ENCODE measurements around the gene MAGI2. TPM values are rescaled to one million over a fixed set of nuclear protein-coding genes. Genes with fewer than 3 reads are reported as not detected.

MAGI2 gene
- total RNA-seq, 2 donors from 2014 or later = 3.9 to 10.5 TPM

GRCh38 chr7:78315119-78315518 is 1138.3 kb downstream of the MAGI2 start:
- no peak for TF ChIP-seq POLR2A (IDR thresholded peaks at IDR 0.05)
- TF ChIP-seq CTCF (IDR thresholded peaks at IDR 0.05) = no peak
- ATAC-seq (no peak), DNase-seq (no peak)
- Histone ChIP-seq H3K4me1 (no peaks in the 10 kb centered on the region), H3K36me3 (replicated peaks in 1 of 2; ENCODE audit: insufficient read depth in 1 of 2, low read depth in 2 of 2) (no peaks in the 10 kb centered on the region), H3K27ac (no peak overlapping the region), H3K27me3 (no peaks in the 10 kb centered on the region), H3K4me3 (no peak overlapping the region), H3K9me3 (no peaks in the 10 kb centered on the region)
- 71 to 80% methylated on average over 2 of the region's 2 CpGs for WGBS, 2 donors
- intact Hi-C loops (cut with DNase I) = no loop called here

GRCh38 chr7:78311181-78311580 is 1142.3 kb downstream of the MAGI2 start:
- no peak overlapping the region for H3K27ac ChIP-seq

GRCh38 chr7:78307892-78308291 is 1145.6 kb downstream of the MAGI2 start:
- H3K4me1 ChIP-seq = no peaks in the 10 kb centered on the region
- H3K36me3 ChIP-seq (replicated peaks in 1 of 2; ENCODE audit: insufficient read depth in 1 of 2, low read depth in 2 of 2) = no peaks in the 10 kb centered on the region
- intact Hi-C loops (cut with DNase I) = no loop called here
- TF ChIP-seq POLR2A (IDR thresholded peaks at IDR 0.05) = no peak
- TF ChIP-seq CTCF (IDR thresholded peaks at IDR 0.05) = no peak
- DNase-seq (no peak), ATAC-seq (no peak)
- no peak overlapping the region for H3K4me3 ChIP-seq
- no peaks in the 10 kb centered on the region for H3K27me3 ChIP-seq
- no peak overlapping the region for H3K27ac ChIP-seq
- H3K9me3 ChIP-seq = no peaks in the 10 kb centered on the region

More at GRCh38 chr7:78311181-78311580, 1142.3 kb downstream of the MAGI2 start:
- ATAC-seq (no peak), DNase-seq (no peak)
- H3K9me3 ChIP-seq = no peaks in the 10 kb centered on the region
- no peaks in the 10 kb centered on the region for H3K27me3 ChIP-seq
- H3K4me1 ChIP-seq = no peaks in the 10 kb centered on the region
- H3K4me3 ChIP-seq = no peak overlapping the region
- TF ChIP-seq CTCF (IDR thresholded peaks at IDR 0.05) = no peak
- TF ChIP-seq POLR2A (IDR thresholded peaks at IDR 0.05) = no peak
- intact Hi-C loops (cut with DNase I) = no loop called here
- WGBS, 2 donors = 84% methylated on average over 2 of the region's 2 CpGs
- no peaks in the 10 kb centered on the region for H3K36me3 ChIP-seq (replicated peaks in 1 of 2; ENCODE audit: insufficient read depth in 1 of 2, low read depth in 2 of 2)

- no peaks in the 10 kb centered on the region for H3K9me3 ChIP-seq
- TF ChIP-seq POLR2A (IDR thresholded peaks at IDR 0.05) (no peak), CTCF (IDR thresholded peaks at IDR 0.05) (no peak)
- no peaks in the 10 kb centered on the region for H3K36me3 ChIP-seq (replicated peaks in 1 of 2; ENCODE audit: insufficient read depth in 1 of 2, low read depth in 2 of 2)
- no peak for ATAC-seq
- no peak overlapping the region for H3K4me3 ChIP-seq
- DNase-seq = no peak
- H3K27me3 ChIP-seq = no peaks in the 10 kb centered on the region
- no peaks in the 10 kb centered on the region for H3K4me1 ChIP-seq
- intact Hi-C loops (cut with DNase I) = no loop called here
- 100% methylated on average over 1 of the region's 1 CpG for WGBS, 2 donors
- no peak overlapping the region for H3K27ac ChIP-seq
Observed at GRCh38 chr7:78306634-78307033, 1146.8 kb downstream of the MAGI2 start.

GRCh38 chr7:78301407-78301806 is 1152.1 kb downstream of the MAGI2 start:
- DNase-seq (no peak), ATAC-seq (no peak)
- Histone ChIP-seq H3K9me3 (no peaks in the 10 kb centered on the region), H3K27me3 (no peaks in the 10 kb centered on the region), H3K27ac (no peak overlapping the region), H3K4me3 (no peak overlapping the region), H3K36me3 (replicated peaks in 1 of 2; ENCODE audit: insufficient read depth in 1 of 2, low read depth in 2 of 2) (no peaks in the 10 kb centered on the region), H3K4me1 (peaks cover 1% of the 10 kb centered on the region)
- no peak for TF ChIP-seq POLR2A (IDR thresholded peaks at IDR 0.05)
- TF ChIP-seq CTCF (IDR thresholded peaks at IDR 0.05) = no peak
- 83 to 84% methylated on average over 3 of the region's 3 CpGs for WGBS, 2 donors
- intact Hi-C loops (cut with DNase I) = no loop called here

Measured in body of pancreas (tissue), 4 donors.